ENCODE measurements around the gene YIPF6. TPM values are rescaled to one million over a fixed set of nuclear protein-coding genes. Genes with fewer than 3 reads are reported as not detected.

Gene YIPF6
- total and polyA plus RNA-seq, 12 donors: 8.0 to 35.0 (median 29.4) TPM

GRCh38 chrX:68579810-68580209, 81.0 kb downstream of the YIPF6 start:
- intact Hi-C loops (cut with DNase I): no loop called here
- Histone ChIP-seq H3K27me3 (peaks cover 0 to 18% (median 0%) of the 10 kb centered on the region in 7 donors), H3K9me3 (no peaks in the 10 kb centered on the region), H3K4me3 (no peak overlapping the region), H3K27ac (no peak overlapping the region), H3K36me3 (no peaks in the 10 kb centered on the region), H3K4me1 (no peaks in the 10 kb centered on the region)
- TF ChIP-seq CTCF (IDR thresholded peaks at IDR 0.05): no peak
- WGBS, 2 donors: 94% methylated on average over 3 of the region's 3 CpGs
- no peak for ATAC-seq
- DNase-seq: no peak

DNA sequence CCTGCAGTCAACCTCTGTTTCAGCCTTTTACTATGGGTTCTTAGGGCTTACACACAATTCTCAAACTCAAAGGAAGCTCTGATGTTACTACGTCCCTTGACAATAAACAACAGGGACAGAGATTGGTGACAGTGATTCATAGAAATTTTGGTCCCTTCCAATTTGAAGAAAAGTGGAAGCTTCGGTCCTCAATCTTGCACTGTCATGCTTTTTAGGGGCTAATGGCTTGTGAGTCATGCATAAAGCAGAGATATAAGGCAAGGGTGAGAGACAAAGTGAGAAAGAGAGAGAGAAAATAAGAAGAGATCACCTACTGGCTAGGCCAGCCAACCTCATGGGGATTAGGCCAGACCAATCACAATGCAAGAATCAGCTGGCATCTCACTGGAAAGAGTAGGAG, 85.4 kb downstream of the YIPF6 start:
- peaks cover 0 to 28% (median 0%) of the 10 kb centered on the region in 7 donors for H3K27me3 ChIP-seq
- no peak overlapping the region for H3K27ac ChIP-seq

More for the DNA sequence above, 85.4 kb downstream of the YIPF6 start:
- Histone ChIP-seq H3K4me3 (no peak overlapping the region), H3K36me3 (no peaks in the 10 kb centered on the region), H3K9me3 (peaks cover 0 to 13% (median 0%) of the 10 kb centered on the region in 11 donors), H3K4me1 (no peaks in the 10 kb centered on the region)
- no peak for TF ChIP-seq CTCF (IDR thresholded peaks at IDR 0.05)
- intact Hi-C loops (cut with DNase I): no loop called here
- DNase-seq (no peak), ATAC-seq (no peak)
- WGBS, 2 donors: 89 to 97% methylated on average over 2 of the region's 2 CpGs

Other genes with a start within 250 kb of the YIPF6 start
- 1 to 10 TPM; 3.4 to 7.1 (median 5.4) TPM for gene OPHN1, start 65.6 kb upstream of the YIPF6 start, total RNA-seq
- gene OPHN1, start 65.6 kb upstream of the YIPF6 start, polyA plus RNA-seq: 1 to 10 TPM; 2.1 to 2.7 TPM
- 10 to 100 TPM in 2 of 10 donors, 1 to 10 TPM in 8; 5.2 to 11.7 (median 8.0) TPM for gene STARD8, start 148.6 kb downstream of the YIPF6 start, total RNA-seq
- 1 to 10 TPM; 4.7 to 7.4 TPM for gene STARD8, start 148.6 kb downstream of the YIPF6 start, polyA plus RNA-seq

All from heart right ventricle (tissue), 16 donors.